ENCODE measurements around the gene MBD1.

DNA sequence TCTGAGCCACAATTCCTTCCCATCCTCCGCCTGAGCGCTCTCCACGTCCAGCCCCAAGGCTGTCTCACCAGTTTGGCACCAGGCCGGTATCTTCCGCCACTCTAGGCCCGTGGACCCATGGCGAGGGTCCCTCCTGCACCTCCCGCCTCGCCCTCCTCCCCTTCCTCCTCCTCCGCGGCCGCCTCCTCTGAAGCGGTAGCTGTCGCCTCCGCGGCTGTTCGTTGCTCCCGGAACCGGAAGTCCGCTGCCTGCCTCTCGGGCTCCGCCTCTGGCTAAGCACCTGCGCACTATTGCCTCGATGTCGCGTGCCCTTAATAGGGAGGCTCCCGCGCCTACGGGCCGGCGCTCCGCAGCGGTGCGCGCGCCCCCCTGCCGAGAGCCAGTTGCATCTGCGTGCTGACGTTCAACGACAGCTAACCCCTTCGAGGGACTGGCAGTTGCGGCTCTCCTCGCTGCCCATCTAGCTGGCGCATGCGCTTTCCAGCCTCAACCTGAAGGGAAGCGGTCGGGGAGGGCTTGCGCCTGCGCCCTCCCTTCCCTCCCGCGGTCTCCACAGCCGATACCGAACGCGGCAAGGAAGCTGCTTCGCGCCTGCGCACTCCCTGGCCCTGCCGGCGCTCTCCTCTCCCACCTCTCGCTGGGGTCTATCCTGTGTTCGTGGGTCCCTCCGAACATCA is at the start of gene MBD1:
- TF ChIP-seq, protein P1, sequence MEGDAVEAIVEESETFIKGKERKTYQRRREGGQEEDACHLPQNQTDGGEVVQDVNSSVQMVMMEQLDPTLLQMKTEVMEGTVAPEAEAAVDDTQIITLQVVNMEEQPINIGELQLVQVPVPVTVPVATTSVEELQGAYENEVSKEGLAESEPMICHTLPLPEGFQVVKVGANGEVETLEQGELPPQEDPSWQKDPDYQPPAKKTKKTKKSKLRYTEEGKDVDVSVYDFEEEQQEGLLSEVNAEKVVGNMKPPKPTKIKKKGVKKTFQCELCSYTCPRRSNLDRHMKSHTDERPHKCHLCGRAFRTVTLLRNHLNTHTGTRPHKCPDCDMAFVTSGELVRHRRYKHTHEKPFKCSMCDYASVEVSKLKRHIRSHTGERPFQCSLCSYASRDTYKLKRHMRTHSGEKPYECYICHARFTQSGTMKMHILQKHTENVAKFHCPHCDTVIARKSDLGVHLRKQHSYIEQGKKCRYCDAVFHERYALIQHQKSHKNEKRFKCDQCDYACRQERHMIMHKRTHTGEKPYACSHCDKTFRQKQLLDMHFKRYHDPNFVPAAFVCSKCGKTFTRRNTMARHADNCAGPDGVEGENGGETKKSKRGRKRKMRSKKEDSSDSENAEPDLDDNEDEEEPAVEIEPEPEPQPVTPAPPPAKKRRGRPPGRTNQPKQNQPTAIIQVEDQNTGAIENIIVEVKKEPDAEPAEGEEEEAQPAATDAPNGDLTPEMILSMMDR (IDR thresholded peaks at IDR 0.05), result no peak
- peak in 1 of 2 donors; percentile 8 for TF ChIP-seq POLR2A (IDR thresholded peaks at IDR 0.05)

All from lower leg skin (tissue), 3 donors.